Measurements from ENCODE around the gene SEMA4C.

DNA sequence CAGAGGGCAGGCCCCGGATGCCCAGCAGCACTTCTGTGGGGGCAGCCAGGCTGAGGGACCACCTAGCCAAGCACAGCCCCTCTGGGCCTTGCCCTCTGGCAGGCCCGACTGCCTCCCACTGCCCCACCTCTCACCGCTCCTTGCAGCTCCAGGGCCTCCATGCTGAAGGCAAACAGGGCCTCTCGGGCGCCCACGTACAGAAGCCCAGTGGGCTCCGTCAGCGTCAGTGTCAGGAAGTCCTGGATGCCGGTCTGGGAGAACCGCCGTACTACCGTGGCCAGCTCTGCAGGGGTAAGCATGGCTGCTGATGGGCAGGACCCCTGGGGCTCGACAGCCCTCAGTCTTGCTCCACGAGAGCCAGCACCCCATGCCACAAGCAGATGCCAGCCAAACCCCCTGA is 3.7 kb downstream of the SEMA4C start:
- TF ChIP-seq, protein P1, sequence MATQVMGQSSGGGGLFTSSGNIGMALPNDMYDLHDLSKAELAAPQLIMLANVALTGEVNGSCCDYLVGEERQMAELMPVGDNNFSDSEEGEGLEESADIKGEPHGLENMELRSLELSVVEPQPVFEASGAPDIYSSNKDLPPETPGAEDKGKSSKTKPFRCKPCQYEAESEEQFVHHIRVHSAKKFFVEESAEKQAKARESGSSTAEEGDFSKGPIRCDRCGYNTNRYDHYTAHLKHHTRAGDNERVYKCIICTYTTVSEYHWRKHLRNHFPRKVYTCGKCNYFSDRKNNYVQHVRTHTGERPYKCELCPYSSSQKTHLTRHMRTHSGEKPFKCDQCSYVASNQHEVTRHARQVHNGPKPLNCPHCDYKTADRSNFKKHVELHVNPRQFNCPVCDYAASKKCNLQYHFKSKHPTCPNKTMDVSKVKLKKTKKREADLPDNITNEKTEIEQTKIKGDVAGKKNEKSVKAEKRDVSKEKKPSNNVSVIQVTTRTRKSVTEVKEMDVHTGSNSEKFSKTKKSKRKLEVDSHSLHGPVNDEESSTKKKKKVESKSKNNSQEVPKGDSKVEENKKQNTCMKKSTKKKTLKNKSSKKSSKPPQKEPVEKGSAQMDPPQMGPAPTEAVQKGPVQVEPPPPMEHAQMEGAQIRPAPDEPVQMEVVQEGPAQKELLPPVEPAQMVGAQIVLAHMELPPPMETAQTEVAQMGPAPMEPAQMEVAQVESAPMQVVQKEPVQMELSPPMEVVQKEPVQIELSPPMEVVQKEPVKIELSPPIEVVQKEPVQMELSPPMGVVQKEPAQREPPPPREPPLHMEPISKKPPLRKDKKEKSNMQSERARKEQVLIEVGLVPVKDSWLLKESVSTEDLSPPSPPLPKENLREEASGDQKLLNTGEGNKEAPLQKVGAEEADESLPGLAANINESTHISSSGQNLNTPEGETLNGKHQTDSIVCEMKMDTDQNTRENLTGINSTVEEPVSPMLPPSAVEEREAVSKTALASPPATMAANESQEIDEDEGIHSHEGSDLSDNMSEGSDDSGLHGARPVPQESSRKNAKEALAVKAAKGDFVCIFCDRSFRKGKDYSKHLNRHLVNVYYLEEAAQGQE (IDR thresholded peaks at IDR 0.05; ENCODE audit: insufficient read depth in 1 of 2, low read depth in 2 of 2, low read length in 1 of 2): no peak
- TF ChIP-seq, protein P2, sequence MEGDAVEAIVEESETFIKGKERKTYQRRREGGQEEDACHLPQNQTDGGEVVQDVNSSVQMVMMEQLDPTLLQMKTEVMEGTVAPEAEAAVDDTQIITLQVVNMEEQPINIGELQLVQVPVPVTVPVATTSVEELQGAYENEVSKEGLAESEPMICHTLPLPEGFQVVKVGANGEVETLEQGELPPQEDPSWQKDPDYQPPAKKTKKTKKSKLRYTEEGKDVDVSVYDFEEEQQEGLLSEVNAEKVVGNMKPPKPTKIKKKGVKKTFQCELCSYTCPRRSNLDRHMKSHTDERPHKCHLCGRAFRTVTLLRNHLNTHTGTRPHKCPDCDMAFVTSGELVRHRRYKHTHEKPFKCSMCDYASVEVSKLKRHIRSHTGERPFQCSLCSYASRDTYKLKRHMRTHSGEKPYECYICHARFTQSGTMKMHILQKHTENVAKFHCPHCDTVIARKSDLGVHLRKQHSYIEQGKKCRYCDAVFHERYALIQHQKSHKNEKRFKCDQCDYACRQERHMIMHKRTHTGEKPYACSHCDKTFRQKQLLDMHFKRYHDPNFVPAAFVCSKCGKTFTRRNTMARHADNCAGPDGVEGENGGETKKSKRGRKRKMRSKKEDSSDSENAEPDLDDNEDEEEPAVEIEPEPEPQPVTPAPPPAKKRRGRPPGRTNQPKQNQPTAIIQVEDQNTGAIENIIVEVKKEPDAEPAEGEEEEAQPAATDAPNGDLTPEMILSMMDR (IDR thresholded peaks at IDR 0.05): no peak
- TF ChIP-seq POLR2AphosphoS5 (IDR thresholded peaks at IDR 0.05; ENCODE audit: low read depth, low read length) (no peak), TCF7L2 (IDR thresholded peaks at IDR 0.05; ENCODE audit: low read depth, low read length) (no peak), SIN3A (IDR thresholded peaks at IDR 0.05; ENCODE audit: borderline replicate concordance, insufficient read depth, low read depth, low read length) (no peak)
